CD4-positive, alpha-beta T cell treated with Interleukin-15 for 4 hours (primary cell): ENCODE results near the gene HTT.

Source experiments
- DNase-seq: peaks from one replicate; pipeline ENCODE4 v3.0.0-alpha.2; 2020; ENCODE audit warnings: low spot score

Gene HTT

DNA sequence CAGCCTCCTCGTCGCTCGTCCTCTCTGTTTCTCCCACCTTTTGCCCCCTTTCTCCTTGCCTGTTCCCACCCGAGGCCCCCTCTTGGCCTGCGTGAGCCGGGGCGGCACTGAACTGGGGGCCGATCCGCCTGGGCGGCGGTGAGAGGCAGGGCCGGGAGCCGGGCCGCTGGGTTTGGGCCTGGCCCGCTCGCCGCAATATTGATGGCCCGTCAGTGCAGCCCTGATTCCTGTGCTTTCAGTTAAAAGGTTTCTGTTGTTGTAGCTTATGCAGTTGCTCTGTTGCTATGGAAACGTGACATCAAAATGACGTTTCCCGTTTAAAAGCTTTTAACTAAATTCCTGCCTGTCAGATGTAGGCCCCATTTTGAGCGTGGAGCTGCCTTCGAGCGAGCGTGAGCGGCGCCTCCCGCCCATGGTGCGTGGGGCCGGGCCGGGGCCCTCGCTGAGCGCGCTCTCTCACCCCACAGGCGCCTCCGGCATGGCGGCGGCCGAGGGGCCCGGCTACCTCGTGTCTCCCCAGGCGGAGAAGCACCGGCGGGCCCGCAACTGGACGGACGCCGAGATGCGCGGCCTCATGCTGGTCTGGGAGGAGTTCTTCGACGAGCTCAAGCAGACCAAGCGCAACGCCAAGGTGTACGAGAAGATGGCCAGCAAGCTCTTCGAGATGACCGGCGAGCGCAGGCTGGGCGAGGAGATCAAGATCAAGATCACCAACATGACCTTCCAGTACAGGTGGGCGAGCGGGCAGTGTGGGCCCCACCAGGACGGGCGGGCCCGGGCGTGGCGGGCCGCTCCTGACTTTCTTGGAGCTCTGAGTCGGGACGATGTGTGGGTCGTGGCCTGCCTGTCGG is 174.6 kb downstream of the HTT start, which contains the start of gene MSANTD1:
Gene MSANTD1, plus strand, starts transcription at position 349 of the 851 bp plus-strand sequence. Its CDS starts 64 bp downstream, at position 413.
- no peak for DNase-seq

DNA sequence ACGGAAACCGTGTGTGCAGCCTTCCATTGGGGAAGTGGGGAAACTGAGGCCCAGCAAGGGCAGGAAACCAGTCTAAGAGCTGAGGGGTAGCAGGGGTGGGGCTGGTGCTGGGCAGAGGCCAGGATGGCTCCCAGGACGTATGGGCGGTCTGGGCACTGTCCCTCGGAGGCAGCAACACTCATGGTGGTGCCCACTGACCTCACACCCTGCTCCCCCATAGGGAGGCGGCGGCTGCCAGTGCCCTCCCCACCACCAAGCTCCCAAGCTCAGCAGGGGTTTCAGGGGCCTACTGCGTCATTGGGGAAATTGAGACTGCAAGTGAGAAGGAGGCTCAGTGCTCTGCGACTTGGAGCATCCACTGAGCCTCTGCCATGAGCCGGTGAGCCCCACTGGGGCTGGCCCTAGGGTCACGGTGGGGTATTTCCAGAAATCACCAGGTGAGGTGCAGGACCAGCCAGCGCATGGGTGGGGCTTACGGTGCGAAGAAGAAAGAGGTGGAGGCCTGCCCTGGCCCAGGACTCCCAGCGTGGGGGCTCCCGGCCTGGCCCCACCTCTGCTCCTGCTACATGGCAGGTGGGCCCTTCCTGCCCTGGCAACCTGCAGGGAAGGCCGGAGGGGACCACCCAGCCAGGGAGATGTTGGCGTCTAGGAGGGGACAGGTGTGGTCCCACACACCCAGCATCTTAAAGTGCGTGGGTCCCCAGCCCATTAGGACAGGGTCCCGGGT is 175.4 kb downstream of the HTT start:
- DNase-seq = no peak

DNA sequence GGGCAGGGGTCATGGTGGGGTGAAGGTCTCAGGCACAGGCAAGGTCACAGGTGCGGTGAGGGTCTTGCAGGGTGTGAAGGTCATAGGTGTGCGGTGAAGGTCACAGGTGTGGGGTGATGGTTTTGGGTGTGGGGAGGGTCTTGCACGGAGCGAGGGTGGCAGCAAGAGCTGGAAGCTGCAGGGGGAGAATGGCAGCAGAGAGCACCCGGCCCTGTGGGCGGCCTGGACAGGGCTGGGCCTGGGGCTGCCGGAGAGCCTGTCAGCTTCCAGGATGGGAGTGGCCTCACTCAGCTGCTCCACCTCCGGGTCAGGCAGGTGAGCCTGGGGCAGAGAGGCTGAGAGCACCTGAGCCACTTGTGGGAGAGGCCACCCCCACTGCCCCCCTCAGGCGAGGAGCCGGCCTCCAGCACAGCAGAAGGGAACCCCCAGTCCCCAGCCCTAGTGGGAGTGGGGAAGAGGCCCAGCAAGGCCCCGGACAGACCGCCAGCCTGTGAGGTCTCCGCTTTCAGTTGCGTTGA is 176.0 kb downstream of the HTT start:
- DNase-seq = no peak

DNA sequence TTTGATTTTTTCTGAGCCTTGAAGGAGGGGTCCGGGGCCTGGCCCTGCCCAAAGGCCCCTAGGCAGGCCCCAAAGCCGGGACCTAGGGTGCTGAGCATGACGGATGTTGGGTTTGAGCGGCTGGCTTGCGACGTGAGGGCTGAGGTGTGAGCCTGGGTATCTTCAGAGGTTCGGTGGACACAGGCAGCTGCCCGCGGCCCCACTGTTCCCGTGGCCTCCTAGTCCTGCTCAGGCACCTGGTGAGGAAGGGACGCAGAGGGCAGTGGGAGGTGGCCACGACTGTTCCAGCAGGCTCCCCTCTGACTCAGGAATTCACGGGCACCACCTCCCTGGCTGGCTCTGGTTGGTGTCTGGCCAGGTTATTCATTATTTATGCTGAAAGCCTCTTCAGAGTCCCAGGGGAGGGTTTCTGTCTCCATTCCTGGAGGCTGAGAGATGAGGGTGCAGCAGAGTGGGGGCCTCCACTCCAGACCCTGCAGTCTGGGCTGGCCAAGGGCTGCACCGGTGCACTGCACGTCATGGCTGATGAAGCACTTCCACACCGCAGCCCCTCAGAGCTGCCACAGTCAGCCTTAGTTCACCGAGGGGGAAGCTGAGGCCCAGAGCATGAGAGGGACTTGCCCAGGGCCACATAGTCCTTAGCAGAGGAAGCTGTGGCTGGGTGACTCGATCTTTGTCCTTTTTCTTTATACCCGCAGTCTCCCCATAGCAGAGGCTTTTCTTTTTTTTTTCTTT is 176.6 kb downstream of the HTT start:
- no peak for DNase-seq

DNA sequence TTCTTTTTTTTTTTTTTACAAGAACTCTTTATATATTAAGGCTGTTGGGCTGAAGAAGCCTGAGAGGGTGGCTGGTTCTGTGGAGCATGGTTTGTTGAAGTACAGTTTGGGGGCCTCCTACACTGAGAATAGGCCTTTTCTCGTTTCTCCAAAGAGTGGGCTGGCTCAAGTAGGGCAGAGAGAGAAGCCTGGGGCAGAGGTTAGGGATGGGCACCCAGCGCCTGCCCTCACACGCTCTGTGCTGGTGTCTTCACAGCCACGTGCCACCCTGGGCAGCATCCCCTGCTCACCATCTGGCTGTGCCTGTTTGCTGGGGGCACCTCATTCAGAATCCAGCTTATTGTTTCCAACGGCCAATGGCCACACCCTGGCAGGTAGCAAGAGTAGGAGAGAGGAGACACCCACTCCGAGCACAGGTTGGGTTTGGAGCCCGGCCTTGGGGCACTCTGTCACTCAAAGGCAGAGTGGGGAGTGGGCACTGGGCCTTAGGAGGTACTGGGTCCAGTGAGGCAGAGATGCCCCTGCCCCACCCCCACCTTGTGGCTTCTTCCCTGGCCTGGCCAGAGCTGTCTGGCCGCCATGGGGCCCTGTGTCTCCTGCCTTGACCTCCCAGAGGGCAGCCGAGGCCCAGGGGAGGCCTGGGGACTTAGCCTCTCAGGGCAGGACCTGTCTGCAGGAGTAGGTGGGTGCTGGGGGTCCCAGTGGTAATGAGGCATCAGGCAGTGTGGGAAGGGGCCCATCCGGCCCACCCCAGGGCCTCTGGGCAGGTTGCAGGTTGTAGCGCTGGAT is 177.4 kb downstream of the HTT start:
- DNase-seq = no peak

DNA sequence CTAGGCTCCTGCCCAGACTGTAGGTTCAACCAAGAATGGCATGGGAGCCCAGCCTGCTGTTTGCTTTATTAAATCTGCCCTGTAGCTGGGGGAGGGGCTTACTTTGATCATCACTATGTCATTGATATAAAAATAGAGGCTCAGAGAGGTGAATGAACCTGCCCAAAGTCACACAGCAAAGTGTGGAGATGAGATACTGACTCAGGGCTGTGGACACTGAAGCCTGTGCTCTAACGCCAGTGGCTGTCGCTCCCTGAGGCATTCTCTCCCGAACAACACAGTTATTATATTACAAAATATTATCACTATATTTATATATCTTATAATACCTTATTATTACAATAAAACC is 178.0 kb downstream of the HTT start:
- DNase-seq = no peak

DNA sequence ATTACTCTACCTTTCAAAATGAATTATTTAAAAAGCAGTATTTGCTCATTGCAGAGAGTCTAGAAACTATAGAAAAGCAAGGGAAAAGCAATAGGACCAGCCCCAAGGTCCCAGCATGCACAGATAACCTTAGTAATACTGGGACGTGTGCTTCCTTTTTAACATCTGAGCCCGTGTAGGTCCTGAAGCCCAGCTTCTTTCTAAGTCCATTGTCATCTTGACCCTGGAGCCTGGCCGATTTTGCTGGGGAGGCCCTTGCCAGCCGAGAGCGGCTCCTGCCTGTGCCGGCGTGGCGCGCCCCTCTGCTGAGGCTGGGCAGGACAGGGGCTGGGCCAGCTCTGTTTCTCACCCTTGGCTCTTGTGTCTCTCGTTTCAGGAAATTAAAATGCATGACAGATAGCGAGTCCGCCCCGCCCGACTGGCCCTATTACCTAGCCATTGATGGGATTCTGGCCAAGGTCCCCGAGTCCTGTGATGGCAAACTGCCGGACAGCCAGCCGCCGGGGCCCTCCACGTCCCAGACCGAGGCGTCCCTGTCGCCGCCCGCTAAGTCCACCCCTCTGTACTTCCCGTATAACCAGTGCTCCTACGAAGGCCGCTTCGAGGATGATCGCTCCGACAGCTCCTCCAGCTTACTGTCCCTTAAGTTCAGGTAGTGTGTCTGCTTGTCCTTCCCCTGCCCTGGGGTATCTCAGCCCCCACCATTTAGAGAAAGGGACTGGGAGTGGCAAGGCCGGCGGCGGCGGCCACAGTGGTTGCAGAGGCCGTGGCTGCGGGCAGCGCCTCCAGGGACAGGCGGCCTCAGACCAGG is 178.6 kb downstream of the HTT start:
- no peak for DNase-seq

DNA sequence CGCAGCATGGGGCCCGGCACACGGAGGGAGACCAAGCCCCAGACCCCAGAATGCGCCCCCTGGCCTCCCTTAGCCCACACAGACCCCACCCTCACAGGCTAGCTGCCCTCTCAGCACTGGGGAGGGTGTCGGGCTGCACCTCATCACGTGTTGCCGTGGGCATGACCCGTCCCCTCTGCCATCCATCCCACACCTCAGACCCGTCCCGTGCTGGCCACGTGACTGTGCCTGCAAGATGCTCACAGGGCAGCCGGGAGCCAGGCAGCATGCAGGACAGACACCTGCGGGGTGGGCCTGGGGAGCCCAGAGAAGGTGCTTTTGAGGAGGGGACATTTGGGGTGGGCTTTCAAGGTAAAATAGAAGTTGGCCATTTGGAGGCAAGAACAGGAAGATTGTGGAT is 179.3 kb downstream of the HTT start:
- no peak for DNase-seq

DNA sequence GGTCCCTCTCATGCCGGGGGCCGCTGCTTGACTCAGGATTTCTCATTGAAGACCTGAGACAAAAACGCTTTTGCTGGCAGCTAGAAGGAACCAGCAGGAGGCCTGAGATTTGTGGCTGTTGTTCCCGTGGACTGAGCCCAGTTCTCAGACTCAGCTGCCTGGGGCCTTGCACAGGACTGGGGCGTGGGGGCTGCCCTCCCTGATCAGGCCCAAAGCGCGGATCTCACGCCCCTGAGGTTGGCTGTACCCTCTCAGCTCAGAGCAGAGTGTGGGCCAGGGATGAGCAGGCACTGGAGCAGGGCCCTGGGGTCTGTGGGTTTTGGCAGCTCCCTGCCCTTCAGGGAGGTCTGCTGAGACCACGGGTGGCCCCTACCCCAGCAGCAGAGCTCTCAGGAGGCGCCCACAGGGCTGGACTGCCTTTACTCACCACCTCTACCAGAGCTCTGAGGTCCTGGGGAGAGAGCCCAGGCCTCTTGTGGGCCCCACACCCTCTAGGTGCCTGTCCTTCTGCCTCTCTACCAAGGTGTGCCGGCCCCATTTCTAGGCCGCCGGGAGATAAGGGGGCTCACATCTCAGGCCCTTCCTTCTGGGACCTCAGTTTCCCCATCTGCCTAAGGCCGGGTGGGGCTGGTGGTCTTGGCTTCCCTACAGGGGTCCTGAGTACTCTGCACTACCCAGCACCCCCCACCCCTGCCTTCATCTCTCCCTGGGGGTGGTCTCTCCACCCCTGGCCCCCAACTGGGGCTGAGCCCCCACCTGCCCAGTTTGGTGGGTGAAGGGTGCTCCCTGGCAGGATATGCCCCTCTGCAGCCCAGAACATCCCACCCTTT is 180.0 kb downstream of the HTT start:
- no peak for DNase-seq

DNA sequence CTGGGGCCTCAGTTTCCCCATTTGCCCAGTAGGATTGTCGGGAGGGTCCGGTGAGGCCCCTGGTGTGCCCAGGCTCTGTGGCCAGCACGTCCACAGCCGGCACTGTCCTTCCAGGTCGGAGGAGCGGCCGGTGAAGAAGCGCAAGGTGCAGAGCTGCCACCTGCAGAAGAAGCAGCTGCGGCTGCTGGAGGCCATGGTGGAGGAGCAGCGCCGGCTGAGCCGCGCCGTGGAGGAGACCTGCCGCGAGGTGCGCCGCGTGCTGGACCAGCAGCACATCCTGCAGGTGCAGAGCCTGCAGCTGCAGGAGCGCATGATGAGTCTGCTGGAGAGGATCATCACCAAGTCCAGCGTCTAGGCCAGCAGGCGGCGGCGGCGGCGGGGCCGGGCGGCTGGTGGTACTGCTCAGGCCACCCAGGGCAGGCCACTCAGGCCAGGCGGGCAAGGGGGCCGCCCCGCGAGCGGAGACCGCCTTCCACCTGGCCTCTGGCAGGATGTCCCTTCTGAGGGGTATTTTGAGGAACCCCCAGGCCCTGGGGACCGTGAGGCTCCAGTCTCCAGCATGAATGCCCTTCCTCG is 181.2 kb downstream of the HTT start:
- no peak for DNase-seq

DNA sequence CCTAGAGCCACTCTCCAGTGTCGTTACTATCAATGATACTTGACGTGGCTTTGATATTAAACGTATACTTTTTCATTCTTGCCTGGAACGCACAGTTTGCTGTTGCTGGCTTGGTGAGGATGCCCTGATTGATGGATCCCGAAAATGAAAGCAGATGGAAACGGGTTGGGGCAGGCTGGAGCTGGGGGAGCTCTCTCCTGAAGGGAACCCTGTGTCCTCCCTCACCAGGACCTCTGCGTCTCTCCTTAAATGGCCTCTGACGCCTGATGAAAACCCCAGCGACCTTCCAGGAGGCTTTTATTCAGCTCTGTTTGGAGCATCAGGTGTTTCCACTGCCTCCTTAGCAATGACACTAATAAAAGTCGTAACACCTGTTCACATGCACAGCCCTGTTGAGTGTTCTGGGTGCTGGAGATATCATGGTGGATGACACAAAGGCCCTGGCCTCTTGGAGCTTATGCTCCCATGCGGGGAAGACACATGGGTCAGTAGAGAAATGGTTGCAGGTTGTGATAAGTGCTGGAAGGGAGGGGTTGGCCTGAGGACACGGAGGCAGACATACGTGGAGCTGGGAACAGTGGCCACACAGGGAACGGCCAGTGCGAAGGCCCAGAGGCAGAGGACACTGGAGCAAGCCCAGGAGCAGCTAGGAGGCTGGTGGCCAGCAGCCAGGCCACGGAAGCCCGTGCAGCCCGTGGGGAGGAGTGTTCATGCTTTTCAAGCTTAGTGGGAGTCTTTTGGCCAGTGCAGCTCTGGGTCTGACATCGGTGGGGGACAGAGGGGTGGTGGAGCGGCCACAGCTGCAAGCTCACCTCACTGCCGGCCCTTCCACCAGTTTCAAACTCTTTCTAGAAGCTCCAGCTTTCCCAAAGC is 182.0 kb downstream of the HTT start:
- DNase-seq = no peak

DNA sequence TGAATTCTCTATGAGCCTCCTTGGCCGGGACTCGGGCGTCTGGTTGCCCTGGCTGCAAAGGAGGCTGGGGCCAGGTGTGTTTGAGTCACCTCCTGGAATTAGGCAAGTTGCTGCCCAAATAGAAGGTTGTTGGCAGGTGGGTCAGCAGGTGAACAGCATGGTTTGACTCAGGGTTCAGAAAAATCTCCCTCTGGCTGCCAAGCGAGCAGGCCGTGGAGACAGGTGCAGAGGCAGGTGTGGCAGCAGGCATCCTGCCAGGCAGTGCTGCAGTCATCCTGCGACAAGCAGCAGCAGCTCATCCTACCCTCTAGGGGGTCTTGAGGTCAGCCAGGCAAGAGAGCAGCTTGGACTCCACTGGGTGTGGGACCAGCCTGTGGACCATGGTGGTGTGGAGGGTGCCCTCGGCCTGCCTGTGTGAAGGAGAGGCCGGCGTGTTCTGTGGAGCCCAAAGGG is 182.6 kb downstream of the HTT start:
- no peak for DNase-seq

DNA sequence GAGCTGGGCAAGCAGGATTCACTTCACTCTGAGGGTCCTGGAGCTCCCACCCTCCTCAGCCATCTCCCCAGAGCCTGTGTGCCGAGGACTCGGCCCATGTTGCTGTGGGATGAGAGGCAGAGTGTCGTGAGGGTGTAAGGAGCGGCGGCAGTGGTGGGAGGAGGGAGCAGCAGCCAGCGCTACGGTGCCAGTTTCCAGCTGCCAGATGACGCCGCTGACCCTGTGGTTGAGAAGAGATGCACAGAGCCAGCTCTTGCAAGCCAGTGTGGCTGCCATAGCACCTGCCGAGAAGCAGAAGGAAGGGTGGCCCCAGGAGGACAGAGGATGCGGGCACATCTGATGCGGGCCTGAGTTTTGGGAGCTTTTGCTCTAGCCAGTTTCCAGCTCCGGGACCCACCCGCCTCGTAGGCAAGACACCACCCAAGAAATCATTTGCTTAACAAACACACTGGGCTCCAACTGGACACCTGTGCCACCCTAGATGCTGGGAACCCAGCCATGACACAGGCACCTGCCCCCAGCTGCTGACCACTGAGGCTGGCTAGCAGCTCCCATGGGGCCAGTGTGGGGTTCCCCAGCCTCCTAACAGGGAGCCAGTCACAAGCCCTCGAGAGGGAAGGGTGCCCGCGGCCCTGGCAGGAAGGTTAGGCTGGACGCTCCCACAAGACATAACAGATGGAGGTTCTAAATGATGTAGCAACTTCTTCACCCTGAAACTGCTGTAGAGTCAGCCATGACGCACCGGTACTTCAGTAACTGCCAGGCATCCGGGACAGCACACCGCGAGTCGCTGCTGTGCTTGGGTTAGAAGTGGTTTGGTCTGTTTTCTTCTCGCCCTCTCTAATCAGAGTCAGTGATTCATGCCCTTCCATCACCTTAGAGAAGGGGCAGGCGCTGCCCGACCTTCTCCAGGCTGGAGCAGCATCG is 183.3 kb downstream of the HTT start:
- DNase-seq = no peak

DNA sequence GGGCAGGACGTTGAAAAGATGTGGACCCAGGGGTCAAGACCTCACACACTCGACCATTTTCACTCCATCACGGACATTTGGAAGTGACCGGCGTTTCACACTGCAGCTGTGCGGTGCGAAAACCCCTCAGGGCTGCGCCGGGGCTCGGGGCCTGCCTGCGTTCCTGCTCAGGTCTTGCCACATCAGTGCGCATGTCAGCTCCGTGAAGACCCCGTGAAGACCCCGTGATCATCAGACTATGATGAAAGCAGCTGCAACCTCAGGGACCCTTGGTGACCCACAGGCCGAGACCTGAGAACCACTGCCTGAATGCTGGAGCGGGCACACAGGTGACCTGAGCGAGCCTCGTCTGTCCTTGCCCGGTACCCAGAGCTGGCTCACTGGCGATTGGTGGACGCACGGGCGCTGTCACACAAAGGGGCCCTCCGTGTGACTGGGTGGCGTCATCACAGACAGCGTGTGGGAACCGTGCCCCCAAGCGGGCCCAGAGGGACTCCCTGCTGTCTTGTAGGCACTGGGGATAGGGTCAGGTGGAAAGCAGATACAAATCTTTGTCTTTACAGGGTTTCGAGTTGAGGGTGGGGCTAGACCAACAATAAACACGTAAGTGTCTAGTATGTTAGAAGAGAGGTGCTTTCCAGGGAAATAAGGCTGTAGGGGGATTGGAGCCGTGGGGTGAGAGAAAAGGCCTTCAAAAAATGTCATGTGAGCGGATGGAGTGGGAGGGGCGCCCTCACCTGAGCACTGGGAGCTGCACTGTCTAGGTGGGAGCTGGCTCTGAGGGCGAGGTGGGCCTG is 187.1 kb downstream of the HTT start:
- DNase-seq = no peak

DNA sequence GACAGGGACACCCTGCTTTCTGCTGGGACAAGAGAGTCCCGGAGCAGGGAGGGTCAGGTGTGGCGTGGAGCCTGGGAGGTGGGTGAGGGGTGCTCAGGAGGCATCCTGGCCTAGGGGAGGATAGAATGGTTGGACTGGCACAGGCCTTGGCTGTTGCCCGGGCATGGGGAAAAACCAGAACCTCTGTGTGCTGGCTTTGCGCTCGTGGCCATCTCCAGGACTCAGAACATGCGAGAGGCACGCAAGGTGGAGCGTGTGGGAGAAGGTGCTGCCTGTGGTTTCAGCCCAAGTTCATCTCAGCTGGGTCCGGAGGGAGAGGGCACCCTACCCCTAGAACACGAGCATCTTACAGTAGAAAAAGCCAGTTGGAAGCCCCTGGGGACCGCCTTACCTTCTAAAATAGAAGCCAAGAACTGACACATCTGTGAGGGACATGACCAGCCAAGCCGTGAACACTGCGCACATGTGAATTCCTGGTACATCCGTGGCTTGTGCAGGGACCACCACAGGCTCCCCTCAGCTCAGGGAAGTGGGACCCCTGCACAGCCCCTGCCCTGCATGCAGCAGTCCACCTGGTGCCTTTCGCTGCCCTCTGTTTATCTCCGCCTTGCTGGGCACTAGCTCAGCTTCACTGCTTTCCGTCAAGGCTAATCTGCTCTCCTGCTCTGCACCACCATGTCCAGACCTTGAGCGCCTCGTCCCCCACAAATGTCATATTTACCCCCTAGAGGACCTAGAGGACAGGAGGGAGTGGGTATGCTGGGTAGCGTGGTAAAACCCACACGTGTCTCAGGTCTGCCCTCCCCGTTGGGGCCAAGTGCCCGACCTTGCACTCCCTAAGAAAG is 187.9 kb downstream of the HTT start:
- DNase-seq = no peak
